ENCODE measurements around the gene JAML.

- TF ChIP-seq, protein P1, sequence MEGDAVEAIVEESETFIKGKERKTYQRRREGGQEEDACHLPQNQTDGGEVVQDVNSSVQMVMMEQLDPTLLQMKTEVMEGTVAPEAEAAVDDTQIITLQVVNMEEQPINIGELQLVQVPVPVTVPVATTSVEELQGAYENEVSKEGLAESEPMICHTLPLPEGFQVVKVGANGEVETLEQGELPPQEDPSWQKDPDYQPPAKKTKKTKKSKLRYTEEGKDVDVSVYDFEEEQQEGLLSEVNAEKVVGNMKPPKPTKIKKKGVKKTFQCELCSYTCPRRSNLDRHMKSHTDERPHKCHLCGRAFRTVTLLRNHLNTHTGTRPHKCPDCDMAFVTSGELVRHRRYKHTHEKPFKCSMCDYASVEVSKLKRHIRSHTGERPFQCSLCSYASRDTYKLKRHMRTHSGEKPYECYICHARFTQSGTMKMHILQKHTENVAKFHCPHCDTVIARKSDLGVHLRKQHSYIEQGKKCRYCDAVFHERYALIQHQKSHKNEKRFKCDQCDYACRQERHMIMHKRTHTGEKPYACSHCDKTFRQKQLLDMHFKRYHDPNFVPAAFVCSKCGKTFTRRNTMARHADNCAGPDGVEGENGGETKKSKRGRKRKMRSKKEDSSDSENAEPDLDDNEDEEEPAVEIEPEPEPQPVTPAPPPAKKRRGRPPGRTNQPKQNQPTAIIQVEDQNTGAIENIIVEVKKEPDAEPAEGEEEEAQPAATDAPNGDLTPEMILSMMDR (IDR thresholded peaks at IDR 0.05), result no peak
- TF ChIP-seq POLR2A (IDR thresholded peaks at IDR 0.05), result no peak
Measured at GRCh38 chr11:118210323-118210722, 14.5 kb downstream of the JAML start.

Data from heart left ventricle (tissue), 13 donors.